Thyroid gland (tissue), 4 donors: ENCODE data around the gene ZMYND10. TPM values are rescaled to one million over a fixed set of nuclear protein-coding genes. Genes with fewer than 3 reads are reported as not detected.
A peak's percentile ranks its signal among the peaks of the same experiment; 100 is the strongest.

Experiments used
- DNase-seq, 2 donors: peaks; one replicate each; pipeline ENCODE4 v3.0.0-alpha.2; 2019
- H3K27ac ChIP-seq, 3 donors: fragments of 200-600 bp; sonication (generic); 1 replicate in 2 of 3; 2 replicates in 1 of 3; pipeline ENCODE4 v1.5.1; 2016 to 2019; ENCODE audit warnings: mild to moderate bottlenecking in 1 of 3, moderate library complexity in 1 of 3
- H3K27me3 ChIP-seq: fragments of 200-600 bp; sonication (generic); one replicate; pipeline ENCODE4 v1.5.1; 2019
- H3K36me3 ChIP-seq, 2 donors: fragments of 200-600 bp; sonication (generic); one replicate each; pipeline ENCODE4 v1.5.1; 2016 to 2019
- H3K4me1 ChIP-seq, 2 donors: fragments of 200-600 bp; sonication (generic); one replicate each; pipeline ENCODE4 v1.5.1; 2017 to 2019
- H3K4me3 ChIP-seq, 3 donors: fragments of 200-600 bp; sonication (generic); replicated peaks in 1 of 3; 1 replicate in 2 of 3; 2 replicates in 1 of 3; pipeline ENCODE4 v1.5.1; 2016; ENCODE audit warnings: mild to moderate bottlenecking in 1 of 3
- H3K9me3 ChIP-seq: fragments of 200-600 bp; sonication (generic); one replicate; pipeline ENCODE4 v1.5.1; 2017
- POLR2A ChIP-seq, 2 donors: fragments of 450-650 bp; IDR thresholded peaks; one replicate each; pipeline ENCODE4 v1.6.1; 2017; ENCODE audit warnings: antibody characterized with exemption in 2 of 2, mild to moderate bottlenecking in 2 of 2, moderate library complexity in 1 of 2
- WGBS, 2 donors: methylation state at CpG; one replicate each; pipeline ENCODE4 v1.1.5; 2017; 5-methylcytosine and 5-hydroxymethylcytosine counted together
- intact Hi-C: fragments of 100-400 bp; cut with DNase I; formaldehyde crosslinking; loops from one replicate; pipeline ENCODE4 v1.15.1; 2023
- total RNA-seq, 4 donors: library from RNA; depleted of rRNA; stranded (reverse); fragments of >200 nt; gene quantifications; one replicate each; pipeline ENCODE4 v1.2.3, GENCODE V29; 2016
- TF ChIP-seq, protein P1 (sequence below), 6 experiments: fragments of 200-600 bp in 3 of 6; fragments of 450-650 bp in 3 of 6; sonication (generic) in 3 of 6; IDR thresholded peaks; one replicate each; pipeline ENCODE4 v1.5.1; 2016 to 2019; ENCODE audit warnings: antibody characterized with exemption in 6 of 6, mild to moderate bottlenecking in 2 of 6, inconsistent platforms in 1 of 6, moderate library complexity in 1 of 6

ZMYND10 gene
- total RNA-seq, 4 donors from 2014 or later, result 3.6 to 8.1 (median 4.4) TPM

DNA sequence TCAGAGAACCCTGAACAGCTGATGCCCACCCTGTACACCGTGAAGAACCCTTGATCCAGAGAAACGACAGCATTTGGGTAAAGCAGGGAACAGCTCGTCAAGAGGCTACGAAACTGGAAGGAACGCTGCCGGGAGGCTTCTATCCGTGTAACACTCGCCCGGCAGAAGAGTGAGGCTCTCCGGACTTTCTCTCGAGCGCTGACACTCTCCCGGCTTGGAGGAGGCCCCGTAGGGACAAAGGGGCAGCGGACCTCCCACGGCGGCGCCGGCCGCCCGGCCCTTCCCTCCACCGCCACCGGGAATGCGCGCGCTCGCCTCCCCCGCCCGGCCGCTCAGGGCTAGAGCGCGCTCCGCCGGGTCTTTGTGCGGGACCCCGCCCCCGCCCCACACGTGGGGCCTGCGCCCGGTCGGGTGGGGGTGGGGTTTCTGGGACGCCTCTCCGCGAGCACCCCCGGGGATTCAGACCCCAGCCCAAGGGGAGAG, 24.6 kb downstream of the ZMYND10 start:
- intact Hi-C loops, result no loop called here
- Histone ChIP-seq H3K27me3 (no peaks in the 10 kb centered on the region), H3K4me3 (peak overlapping the region; percentile 38 to 92 (median 86)), H3K9me3 (no peaks in the 10 kb centered on the region), H3K4me1 (peaks cover 38 to 67% of the 10 kb centered on the region in 2 donors), H3K36me3 (peaks cover 10 to 21% of the 10 kb centered on the region in 2 donors), H3K27ac (peak overlapping the region; percentile 96 to 98 (median 98))
- TF ChIP-seq POLR2A (IDR thresholded peaks at IDR 0.05), result no peak
- 0% methylated on average over 7 to 12 of the region's 45 CpGs for WGBS, 2 donors
- DNase-seq, result peak; percentile 76 to 83

DNA sequence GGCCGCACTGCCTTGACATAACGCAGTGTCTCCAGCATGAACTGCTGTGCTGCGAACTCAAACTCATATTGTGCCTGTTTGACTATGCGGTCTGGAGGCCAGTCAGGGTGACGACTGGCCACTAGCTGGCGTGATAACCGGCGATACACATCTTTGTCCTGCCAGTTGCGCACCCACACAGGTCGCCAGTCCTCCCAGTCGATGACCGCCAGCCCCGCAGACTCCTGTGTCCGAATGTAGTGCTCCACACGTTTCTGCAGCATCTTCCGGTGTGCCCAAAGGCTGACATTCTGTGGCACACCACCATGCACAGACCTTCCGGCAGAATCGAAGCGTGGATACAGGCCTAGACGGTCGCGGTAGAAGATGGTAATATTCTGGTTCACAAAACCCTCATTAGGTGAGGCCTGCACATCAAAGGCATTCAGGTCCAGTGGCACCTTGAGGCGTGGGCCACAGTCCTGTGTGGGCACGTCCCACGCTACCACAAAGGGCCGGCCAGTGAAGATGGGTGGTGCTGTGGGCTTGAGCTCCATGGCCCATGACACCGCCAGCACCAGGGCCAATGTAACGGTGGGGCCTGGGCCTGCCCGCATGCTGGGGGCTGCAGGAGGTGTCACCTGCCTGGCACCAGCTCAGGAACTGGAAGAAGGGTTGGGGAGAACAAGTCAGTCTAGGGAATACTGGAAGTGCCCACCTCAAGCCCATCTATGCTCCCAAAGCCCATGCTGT, 25.5 kb downstream of the ZMYND10 start:
- peaks cover 8 to 21% of the 10 kb centered on the region in 2 donors for H3K36me3 ChIP-seq
- peak overlapping the region in 2 of 3 donors; percentile 86 to 92 for H3K4me3 ChIP-seq
- no peaks in the 10 kb centered on the region for H3K27me3 ChIP-seq
- intact Hi-C loops, result no loop called here
- no peak for TF ChIP-seq POLR2A (IDR thresholded peaks at IDR 0.05)
- TF ChIP-seq, protein P1, sequence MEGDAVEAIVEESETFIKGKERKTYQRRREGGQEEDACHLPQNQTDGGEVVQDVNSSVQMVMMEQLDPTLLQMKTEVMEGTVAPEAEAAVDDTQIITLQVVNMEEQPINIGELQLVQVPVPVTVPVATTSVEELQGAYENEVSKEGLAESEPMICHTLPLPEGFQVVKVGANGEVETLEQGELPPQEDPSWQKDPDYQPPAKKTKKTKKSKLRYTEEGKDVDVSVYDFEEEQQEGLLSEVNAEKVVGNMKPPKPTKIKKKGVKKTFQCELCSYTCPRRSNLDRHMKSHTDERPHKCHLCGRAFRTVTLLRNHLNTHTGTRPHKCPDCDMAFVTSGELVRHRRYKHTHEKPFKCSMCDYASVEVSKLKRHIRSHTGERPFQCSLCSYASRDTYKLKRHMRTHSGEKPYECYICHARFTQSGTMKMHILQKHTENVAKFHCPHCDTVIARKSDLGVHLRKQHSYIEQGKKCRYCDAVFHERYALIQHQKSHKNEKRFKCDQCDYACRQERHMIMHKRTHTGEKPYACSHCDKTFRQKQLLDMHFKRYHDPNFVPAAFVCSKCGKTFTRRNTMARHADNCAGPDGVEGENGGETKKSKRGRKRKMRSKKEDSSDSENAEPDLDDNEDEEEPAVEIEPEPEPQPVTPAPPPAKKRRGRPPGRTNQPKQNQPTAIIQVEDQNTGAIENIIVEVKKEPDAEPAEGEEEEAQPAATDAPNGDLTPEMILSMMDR (IDR thresholded peaks at IDR 0.05), result no peak
- DNase-seq, result no peak
- H3K9me3 ChIP-seq, result no peaks in the 10 kb centered on the region
- peak overlapping the region; percentile 96 to 98 (median 98) for H3K27ac ChIP-seq
- H3K4me1 ChIP-seq, result peaks cover 39 to 68% of the 10 kb centered on the region in 2 donors
- 83 to 92% methylated on average over 24 to 25 of the region's 29 CpGs for WGBS, 2 donors

DNA sequence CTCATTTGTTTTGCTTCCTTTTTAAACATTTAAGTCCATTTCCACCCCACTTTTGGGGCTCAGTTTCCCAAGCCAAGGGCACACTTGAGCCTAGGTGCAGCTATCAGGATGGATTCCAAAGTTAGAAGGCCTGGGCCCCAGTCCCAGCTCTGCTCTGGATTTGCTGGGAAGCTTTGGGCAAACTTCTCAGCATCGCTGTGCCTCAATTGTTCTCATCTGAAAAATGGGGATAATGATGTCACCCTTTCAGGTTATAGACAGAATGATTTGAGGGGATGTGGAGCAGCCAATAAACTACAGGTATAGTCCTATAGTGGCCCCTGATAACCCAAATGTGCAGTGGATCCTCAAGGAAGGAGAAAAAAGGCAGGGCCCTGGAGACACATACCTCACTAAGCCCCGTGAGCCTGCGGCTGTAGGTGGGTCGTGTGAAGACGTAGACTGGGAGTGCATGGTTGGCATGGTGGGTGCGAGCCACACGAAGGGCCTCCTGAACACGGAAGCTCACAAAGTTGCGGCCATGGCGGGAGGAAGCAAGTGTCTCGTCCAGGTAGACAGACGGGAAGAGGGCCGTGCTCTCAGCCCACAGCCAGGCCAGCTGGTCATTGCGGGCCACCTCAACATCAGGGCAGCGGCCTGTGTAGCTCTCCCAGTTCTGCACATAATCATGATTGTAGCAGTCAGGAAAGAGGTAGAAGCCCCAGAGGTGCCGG, 26.2 kb downstream of the ZMYND10 start:
- no peaks in the 10 kb centered on the region for H3K9me3 ChIP-seq
- H3K4me1 ChIP-seq, result peaks cover 40 to 70% of the 10 kb centered on the region in 2 donors
- WGBS, 2 donors, result 84 to 92% methylated on average over 15 to 16 of the region's 16 CpGs
- H3K36me3 ChIP-seq, result peaks cover 7 to 21% of the 10 kb centered on the region in 2 donors
- TF ChIP-seq POLR2A (IDR thresholded peaks at IDR 0.05), result no peak
- TF ChIP-seq, protein P1 (IDR thresholded peaks at IDR 0.05), result no peak
- peak overlapping the region in 1 of 3 donors; percentile 86 for H3K4me3 ChIP-seq
- H3K27me3 ChIP-seq, result no peaks in the 10 kb centered on the region
- intact Hi-C loops, result no loop called here
- peak overlapping the region in 2 of 3 donors; percentile 73 to 98 for H3K27ac ChIP-seq
- DNase-seq, result no peak

DNA sequence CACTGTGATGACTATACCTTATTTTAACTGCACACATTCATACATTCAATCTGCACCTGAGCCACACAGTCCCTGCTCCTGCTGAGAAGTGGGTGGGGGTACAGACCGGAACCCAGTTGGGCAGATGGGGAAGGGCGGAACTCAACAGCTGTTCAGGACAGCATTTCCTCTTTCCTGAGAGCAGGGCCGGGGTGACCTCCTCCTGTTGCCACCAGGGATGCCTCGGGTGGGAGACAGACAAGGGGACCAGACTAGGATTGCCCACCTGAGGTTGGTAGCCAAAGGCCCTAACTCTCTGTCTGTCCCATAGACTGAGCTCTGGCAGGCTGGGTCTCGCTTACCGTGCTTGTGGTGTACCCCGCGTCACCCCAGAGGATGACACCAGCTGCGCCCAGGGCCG, 26.9 kb downstream of the ZMYND10 start:
- no peak for DNase-seq
- intact Hi-C loops, result no loop called here
- WGBS, 2 donors, result 68 to 81% methylated on average over 9 of the region's 10 CpGs
- peaks cover 40 to 71% of the 10 kb centered on the region in 2 donors for H3K4me1 ChIP-seq
- TF ChIP-seq, protein P1 (IDR thresholded peaks at IDR 0.05), result no peak
- no peak for TF ChIP-seq POLR2A (IDR thresholded peaks at IDR 0.05)
- H3K4me3 ChIP-seq, result peak overlapping the region in 1 of 3 donors; percentile 4
- no peaks in the 10 kb centered on the region for H3K27me3 ChIP-seq
- peaks cover 7 to 21% of the 10 kb centered on the region in 2 donors for H3K36me3 ChIP-seq
- H3K9me3 ChIP-seq, result no peaks in the 10 kb centered on the region
- H3K27ac ChIP-seq, result peak overlapping the region in 2 of 3 donors; percentile 73 to 98

DNA sequence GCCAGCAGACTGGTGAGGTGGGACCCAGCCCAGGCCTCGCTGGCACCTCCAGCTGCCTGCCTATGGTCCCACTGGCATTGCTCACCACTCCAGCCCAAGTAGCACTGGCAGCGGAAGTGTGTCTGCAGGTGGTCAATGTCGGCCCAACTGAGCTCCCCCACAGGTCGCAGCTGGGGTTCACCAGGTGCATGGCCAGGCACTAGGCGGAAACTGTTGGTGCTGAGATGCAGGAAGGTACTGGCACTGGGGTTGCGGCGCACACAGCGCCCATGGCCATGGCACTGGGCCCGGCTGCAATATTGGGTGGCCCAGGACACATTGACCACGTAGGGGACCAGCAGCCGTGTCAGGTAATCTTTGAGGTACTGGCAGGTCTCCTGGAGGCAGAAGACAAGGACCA, 27.4 kb downstream of the ZMYND10 start:
- peak overlapping the region in 2 of 3 donors; percentile 73 to 98 for H3K27ac ChIP-seq
- H3K4me3 ChIP-seq, result no peak overlapping the region
- DNase-seq, result no peak
- no peaks in the 10 kb centered on the region for H3K9me3 ChIP-seq
- peaks cover 40 to 73% of the 10 kb centered on the region in 2 donors for H3K4me1 ChIP-seq
- TF ChIP-seq POLR2A (IDR thresholded peaks at IDR 0.05), result no peak
- TF ChIP-seq, protein P1 (IDR thresholded peaks at IDR 0.05), result no peak
- H3K27me3 ChIP-seq, result no peaks in the 10 kb centered on the region
- intact Hi-C loops, result no loop called here
- peaks cover 7 to 21% of the 10 kb centered on the region in 2 donors for H3K36me3 ChIP-seq
- WGBS, 2 donors, result 76 to 100% methylated on average over 1 to 6 of the region's 11 CpGs
